Left ventricle myocardium inferior (tissue), 1 donor: Measurements from ENCODE around the gene DCHS1. TPM values are rescaled to one million over a fixed set of nuclear protein-coding genes. Genes with fewer than 3 reads are reported as not detected.

Experiments
- DNase-seq: peaks from one replicate; pipeline ENCODE4 v3.0.0-alpha.2; 2020
- H3K27ac ChIP-seq: fragments of 200-600 bp; replicated peaks from 2 replicates; pipeline ENCODE4 v1.8.0; 2021
- H3K27me3 ChIP-seq: fragments of 200-600 bp; 2 replicates; pipeline ENCODE4 v1.8.0; 2021; ENCODE audit warnings: low read depth
- H3K36me3 ChIP-seq: fragments of 200-600 bp; 2 replicates; pipeline ENCODE4 v1.8.0; 2021
- H3K4me1 ChIP-seq: fragments of 200-600 bp; 2 replicates; pipeline ENCODE4 v1.8.0; 2021
- H3K4me3 ChIP-seq: fragments of 200-600 bp; 2 replicates; pipeline ENCODE4 v1.8.0; 2021; ENCODE audit warnings: mild to moderate bottlenecking, moderate library complexity
- H3K9me3 ChIP-seq: fragments of 200-600 bp; replicated peaks from 2 replicates; pipeline ENCODE4 v1.8.0; 2021
- CTCF ChIP-seq: fragments of 200-600 bp; IDR thresholded peaks from 2 replicates; pipeline ENCODE4 v1.8.0; 2021; ENCODE audit warnings: antibody characterized with exemption, mild to moderate bottlenecking, borderline replicate concordance
- intact Hi-C: fragments of 100-400 bp; cut with micrococcal nuclease; formaldehyde crosslinking; loops from one replicate; pipeline ENCODE4 v1.11.0; 2022
- total RNA-seq: library from RNA; stranded (reverse); fragmentation: NEBNext Ultra II Directional; extraction: Animal tissue kit (Norgen Biotek cat#: 25700); gene quantifications from one replicate; pipeline ENCODE4 v1.2.1, GENCODE V29; 2021
- donor health status: DM: no; HTN: yes; CAD: no; lungs with severe emphysema.

Gene DCHS1
- total RNA-seq, 1 donor from 2014 or later = 9.5 TPM

- intact Hi-C loops = no loop called here
- DNase-seq = peak; percentile 85
- no peaks in the 10 kb centered on the region for H3K36me3 ChIP-seq
- H3K27me3 ChIP-seq = no peaks in the 10 kb centered on the region
- peak overlapping the region; percentile 89 for H3K27ac ChIP-seq
- H3K9me3 ChIP-seq = no peaks in the 10 kb centered on the region
- H3K4me1 ChIP-seq = peaks cover 74% of the 10 kb centered on the region
- no peak for TF ChIP-seq CTCF
- H3K4me3 ChIP-seq = peak overlapping the region; percentile 29
These were observed 9.5 kb downstream of the DCHS1 start for GRCh38 chr11:6646071-6646470.

- DNase-seq = no peak
- intact Hi-C loops = no loop called here
- peaks cover 72% of the 10 kb centered on the region for H3K4me1 ChIP-seq
- TF ChIP-seq CTCF = no peak
- H3K4me3 ChIP-seq = no peak overlapping the region
- H3K27ac ChIP-seq = no peak overlapping the region
- H3K9me3 ChIP-seq = no peaks in the 10 kb centered on the region
- H3K27me3 ChIP-seq = no peaks in the 10 kb centered on the region
- H3K36me3 ChIP-seq = peaks cover 2% of the 10 kb centered on the region
These were observed 12.7 kb downstream of the DCHS1 start for GRCh38 chr11:6642957-6643356.

GRCh38 chr11:6640985-6641701, 14.5 kb downstream of the DCHS1 start:
- no peaks in the 10 kb centered on the region for H3K27me3 ChIP-seq
- no peak for DNase-seq
- H3K27ac ChIP-seq = no peak overlapping the region
- peaks cover 72% of the 10 kb centered on the region for H3K4me1 ChIP-seq
- no peaks in the 10 kb centered on the region for H3K9me3 ChIP-seq
- TF ChIP-seq CTCF = no peak
- intact Hi-C loops = no loop called here
- H3K36me3 ChIP-seq = peaks cover 2% of the 10 kb centered on the region
- no peak overlapping the region for H3K4me3 ChIP-seq

GRCh38 chr11:6640036-6640984, 15.3 kb downstream of the DCHS1 start:
- Histone ChIP-seq H3K4me3 (no peak overlapping the region), H3K36me3 (peaks cover 2% of the 10 kb centered on the region), H3K27ac (no peak overlapping the region), H3K9me3 (no peaks in the 10 kb centered on the region), H3K27me3 (no peaks in the 10 kb centered on the region), H3K4me1 (peaks cover 72% of the 10 kb centered on the region)
- no peak for DNase-seq
- no peak for TF ChIP-seq CTCF
- intact Hi-C loops = no loop called here

GRCh38 chr11:6638429-6638828, 17.2 kb downstream of the DCHS1 start:
- intact Hi-C loops = no loop called here
- TF ChIP-seq CTCF = no peak
- DNase-seq = no peak
- no peaks in the 10 kb centered on the region for H3K9me3 ChIP-seq
- H3K27ac ChIP-seq = peak overlapping the region; percentile 85
- peaks cover 86% of the 10 kb centered on the region for H3K4me1 ChIP-seq
- peaks cover 6% of the 10 kb centered on the region for H3K36me3 ChIP-seq
- no peaks in the 10 kb centered on the region for H3K27me3 ChIP-seq
- no peak overlapping the region for H3K4me3 ChIP-seq
